GM21528 (cell line): ENCODE results near the gene TRIP13.
A peak's percentile ranks its signal among the peaks of the same experiment; 100 is the strongest.
"Not testable (repeated sequence)": the region's sequence is repeated elsewhere in the genome, so short reads cannot be mapped to it uniquely, and the experiment has no call there.

Experiments
- ATAC-seq: cut with Tn5 transposase; IDR thresholded peaks from one replicate; pipeline ENCODE4 v1.9.1; 2021; ENCODE audit warnings: mild to moderate bottlenecking, moderate library complexity; ENCODE audit not compliant: unreplicated experiment, low FRiP score

TRIP13 gene

GRCh38 chr5:892394-893136, at the start of gene TRIP13, which contains the start of gene BRD9:
Gene TRIP13 (plus strand): TSS chr5:892884. CDS start chr5:892999, 115 bp downstream.
Gene BRD9 (minus strand): TSS chr5:892801. CDS start chr5:892657, 144 bp downstream.
- ATAC-seq: peak; percentile 97

DNA sequence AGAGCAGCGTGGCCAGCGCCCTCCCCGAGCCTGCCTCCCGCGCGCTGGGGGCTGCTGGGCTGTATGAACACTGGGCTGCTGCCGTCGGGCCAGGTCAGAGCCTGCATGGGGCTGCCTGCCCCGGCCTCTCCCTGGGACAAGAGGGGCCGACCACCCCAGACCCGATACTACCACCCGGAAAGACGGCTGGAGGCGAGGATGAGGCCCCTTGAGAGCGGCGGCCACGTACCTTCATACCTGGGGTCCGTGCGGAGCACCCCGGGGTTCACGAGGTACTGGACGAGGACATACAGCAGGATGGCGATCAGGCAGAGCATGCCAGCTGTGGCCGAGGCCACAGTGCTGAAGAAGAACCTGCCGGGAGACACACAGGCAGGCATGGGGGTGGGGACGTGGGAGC, 49.3 kb upstream of the TRIP13 start:
- ATAC-seq: not testable (repeated sequence)

DNA sequence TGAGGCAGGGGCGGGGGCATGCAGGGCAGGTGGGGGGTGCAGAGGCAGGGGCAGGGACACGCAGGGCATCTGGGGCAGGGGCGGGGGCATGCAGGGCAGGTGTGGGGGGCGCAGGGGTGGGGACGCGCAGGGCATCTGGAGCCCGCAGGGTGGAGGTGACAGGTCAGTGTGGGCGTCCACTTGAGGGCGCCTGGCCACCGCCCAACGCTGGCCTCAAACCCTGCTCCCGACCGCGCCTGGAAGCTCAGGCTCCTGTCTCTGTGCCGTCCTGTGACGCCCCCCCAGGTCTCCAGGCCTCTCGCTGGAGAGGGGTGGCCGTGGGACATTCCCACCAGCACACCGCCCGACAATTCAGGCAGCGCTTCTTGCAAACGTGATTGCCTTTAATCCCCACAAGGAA, 48.8 kb upstream of the TRIP13 start:
- ATAC-seq: not testable (repeated sequence)

- ATAC-seq: not testable (repeated sequence)
Measured at GRCh38 chr5:844426-844825, 48.3 kb upstream of the TRIP13 start.

- not testable (repeated sequence) for ATAC-seq
Measured at GRCh38 chr5:845031-845675, 47.5 kb upstream of the TRIP13 start.

DNA sequence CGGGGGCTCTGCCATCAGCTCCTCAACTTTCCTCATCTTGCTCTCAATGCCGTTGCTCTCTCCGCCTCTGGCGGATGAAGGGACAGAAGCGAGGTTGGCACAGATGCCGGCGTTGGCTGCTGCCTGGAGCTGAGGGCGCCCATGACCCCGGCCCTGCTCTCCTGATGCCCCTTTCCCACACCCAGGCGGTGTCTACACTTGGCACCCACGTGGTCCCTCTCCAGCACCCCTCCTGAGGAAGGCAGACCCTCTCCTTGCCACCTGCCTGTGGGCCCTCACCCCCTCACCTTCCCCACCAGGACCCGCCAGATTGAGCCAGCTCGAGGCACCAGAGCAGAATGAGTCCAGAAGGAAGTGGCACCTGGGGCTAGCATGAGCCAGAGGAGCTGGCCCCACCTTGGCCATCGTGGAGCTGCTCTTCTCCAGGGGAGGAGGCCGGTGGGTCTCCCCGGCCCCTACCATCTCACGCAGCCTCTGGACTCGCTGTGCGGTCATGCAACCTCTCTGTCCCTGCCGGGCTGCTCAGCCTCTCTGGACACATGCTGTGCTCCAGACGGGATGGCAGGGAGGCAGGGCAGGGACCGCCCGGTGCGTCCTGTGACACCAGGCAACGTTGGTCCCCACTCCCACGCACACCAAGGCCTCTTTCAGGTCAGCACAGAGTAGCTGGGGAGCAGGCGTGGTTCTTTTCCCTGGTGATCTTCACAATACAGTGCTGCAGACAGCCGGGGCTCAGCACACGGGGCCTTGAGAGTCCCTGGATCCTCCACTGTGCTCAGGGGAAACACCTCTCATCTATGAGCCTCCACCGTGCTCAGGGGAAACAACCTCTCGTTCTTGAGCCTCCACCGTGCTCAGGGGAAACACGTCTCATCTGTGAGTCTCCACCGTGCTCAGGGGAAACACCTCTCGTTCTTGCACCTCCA, 46.7 kb upstream of the TRIP13 start:
- ATAC-seq: not testable (repeated sequence)

- ATAC-seq: not testable (repeated sequence)
Measured at GRCh38 chr5:846602-847091, 46.0 kb upstream of the TRIP13 start.

GRCh38 chr5:847212-847611, 45.5 kb upstream of the TRIP13 start:
- not testable (repeated sequence) for ATAC-seq

GRCh38 chr5:847736-848135, 44.9 kb upstream of the TRIP13 start:
- ATAC-seq: not testable (repeated sequence)

GRCh38 chr5:848671-849111, 44.0 kb upstream of the TRIP13 start:
- ATAC-seq: no peak

DNA sequence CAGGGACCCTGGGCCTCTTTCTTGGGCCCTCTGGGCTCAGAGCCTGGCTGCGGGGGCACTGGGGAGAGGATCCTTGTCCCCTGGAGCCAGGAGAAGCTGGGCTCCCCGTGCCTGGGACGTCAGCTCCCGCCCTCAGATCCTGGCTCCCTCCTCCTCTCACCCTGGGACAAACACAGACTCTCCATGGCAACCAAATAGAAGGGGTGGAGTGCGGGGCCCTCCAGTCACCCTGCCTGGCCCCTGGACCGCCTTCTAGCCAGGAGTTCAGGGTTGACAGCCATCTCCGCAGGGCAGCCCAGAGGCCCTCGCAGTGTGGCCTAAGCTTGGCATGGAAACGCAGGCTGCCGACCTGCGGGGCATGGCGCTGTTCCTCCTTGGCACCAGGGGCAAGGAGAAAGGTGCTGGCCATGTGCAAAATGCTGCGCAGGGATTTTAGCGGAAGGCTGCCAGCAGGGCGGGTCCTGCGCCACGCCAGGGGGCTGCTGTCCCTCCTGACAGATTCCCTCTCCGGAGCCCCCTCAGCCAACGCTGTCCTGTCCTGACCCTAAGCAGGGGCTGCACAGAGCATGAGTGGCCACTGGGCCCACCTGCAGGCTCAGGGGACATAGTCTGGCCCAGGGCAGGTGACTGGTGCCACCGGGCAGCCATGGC, 42.9 kb upstream of the TRIP13 start:
- no peak for ATAC-seq

GRCh38 chr5:850511-851006, 42.1 kb upstream of the TRIP13 start, which contains the start of gene ZDHHC11:
Gene ZDHHC11 (minus strand): TSS chr5:850986. CDS start chr5:850602, 384 bp downstream.
- no peak for ATAC-seq

- no peak for ATAC-seq
Measured at GRCh38 chr5:851076-851475, 41.6 kb upstream of the TRIP13 start.

GRCh38 chr5:851553-851952, 41.1 kb upstream of the TRIP13 start:
- ATAC-seq: no peak

- ATAC-seq: no peak
Measured at GRCh38 chr5:852018-852417, 40.7 kb upstream of the TRIP13 start.

GRCh38 chr5:852431-853401, 40.0 kb upstream of the TRIP13 start:
- ATAC-seq: no peak

DNA sequence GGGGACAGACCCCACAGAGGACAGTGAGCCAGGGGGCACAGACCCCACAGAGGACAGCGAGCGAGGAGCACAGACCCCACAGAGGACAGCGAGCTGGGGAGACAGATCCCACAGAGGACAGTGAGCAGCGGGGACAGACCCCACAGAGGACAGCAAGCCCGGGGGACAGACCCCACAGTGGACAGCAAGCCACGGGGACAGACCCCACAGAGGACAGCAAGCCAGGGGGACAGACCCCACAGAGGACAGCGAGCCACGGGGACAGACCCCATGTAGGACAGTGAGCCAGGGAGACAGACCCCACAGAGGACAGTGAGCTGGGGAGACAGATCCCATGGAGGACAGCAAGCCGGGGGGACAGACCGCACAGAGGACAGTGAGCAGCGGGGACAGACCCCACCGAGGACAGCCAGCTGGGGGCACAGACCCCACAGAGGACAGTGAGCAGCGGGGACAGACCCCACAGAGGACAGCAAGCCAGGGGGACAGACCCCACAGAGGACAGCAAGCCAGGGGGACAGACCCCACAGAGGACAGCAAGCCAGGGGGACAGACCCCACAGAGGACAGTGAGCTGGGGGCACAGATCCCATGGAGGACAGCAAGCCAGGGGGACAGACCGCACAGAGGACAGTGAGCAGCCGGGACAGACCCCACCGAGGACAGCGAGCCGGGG, 39.1 kb upstream of the TRIP13 start:
- ATAC-seq: not testable (repeated sequence)

GRCh38 chr5:854217-854616, 38.5 kb upstream of the TRIP13 start:
- no peak for ATAC-seq
